Measurements from ENCODE around the gene GTF3C5. TPM values are rescaled to one million over a fixed set of nuclear protein-coding genes. Genes with fewer than 3 reads are reported as not detected.

Gene GTF3C5
- total RNA-seq, 2 donors from 2014 or later = 89.7 to 94.6 TPM

GRCh38 chr9:133049043-133049442, 18.2 kb downstream of the GTF3C5 start:
- no peak for TF ChIP-seq CTCF (conservative IDR thresholded peaks at IDR 0.05)
- Histone ChIP-seq H3K27ac (ENCODE audit: low read depth, low read length) (no peak overlapping the region), H3K36me3 (ENCODE audit: control insufficient read depth, insufficient read depth, low read length) (peaks cover 83% of the 10 kb centered on the region), H3K9me3 (ENCODE audit: control insufficient read depth, low read length) (no peaks in the 10 kb centered on the region), H3K4me1 (ENCODE audit: control insufficient read depth, insufficient read depth, low read length) (no peaks in the 10 kb centered on the region), H3K27me3 (ENCODE audit: control insufficient read depth, insufficient read depth, low read length, poor library complexity, severe bottlenecking) (no peaks in the 10 kb centered on the region), H3K4me3 (ENCODE audit: low read length) (no peak overlapping the region), H3K9ac (ENCODE audit: extremely low read depth, low read length, poor library complexity, severe bottlenecking) (no peak overlapping the region)
- H3K9me3 Mint-ChIP-seq = no peaks in the 10 kb centered on the region
- no peak overlapping the region for H3K27ac Mint-ChIP-seq
- peaks cover 75% of the 10 kb centered on the region for H3K36me3 Mint-ChIP-seq (ENCODE audit: low read depth)
- WGBS, 2 experiments (ENCODE audit: insufficient coverage in 1 of 2, insufficient read length in 1 of 2) = 94 to 95% methylated on average over 12 to 13 of the region's 13 CpGs
- no peak for DNase-seq
- no peaks in the 10 kb centered on the region for H3K4me1 Mint-ChIP-seq
- no peak overlapping the region for H3K4me3 Mint-ChIP-seq
- no peaks in the 10 kb centered on the region for H3K27me3 Mint-ChIP-seq (ENCODE audit: insufficient read depth)

GRCh38 chr9:133050142-133050541, 19.3 kb downstream of the GTF3C5 start:
- DNase-seq = no peak
- Histone ChIP-seq H3K9ac (ENCODE audit: extremely low read depth, low read length, poor library complexity, severe bottlenecking) (no peak overlapping the region), H3K4me1 (ENCODE audit: control insufficient read depth, insufficient read depth, low read length) (no peaks in the 10 kb centered on the region), H3K27ac (ENCODE audit: low read depth, low read length) (no peak overlapping the region), H3K9me3 (ENCODE audit: control insufficient read depth, low read length) (no peaks in the 10 kb centered on the region), H3K27me3 (ENCODE audit: control insufficient read depth, insufficient read depth, low read length, poor library complexity, severe bottlenecking) (no peaks in the 10 kb centered on the region), H3K36me3 (ENCODE audit: control insufficient read depth, insufficient read depth, low read length) (peaks cover 83% of the 10 kb centered on the region), H3K4me3 (ENCODE audit: low read length) (no peak overlapping the region)
- no peaks in the 10 kb centered on the region for H3K27me3 Mint-ChIP-seq (ENCODE audit: insufficient read depth)
- no peaks in the 10 kb centered on the region for H3K4me1 Mint-ChIP-seq
- TF ChIP-seq CTCF (conservative IDR thresholded peaks at IDR 0.05) = no peak
- 95 to 100% methylated on average over 6 of the region's 6 CpGs for WGBS, 2 experiments (ENCODE audit: insufficient coverage in 1 of 2, insufficient read length in 1 of 2)
- no peak overlapping the region for H3K27ac Mint-ChIP-seq
- H3K9me3 Mint-ChIP-seq = no peaks in the 10 kb centered on the region
- no peak overlapping the region for H3K4me3 Mint-ChIP-seq
- H3K36me3 Mint-ChIP-seq (ENCODE audit: low read depth) = peaks cover 72% of the 10 kb centered on the region

GRCh38 chr9:133050781-133051180, 20.0 kb downstream of the GTF3C5 start:
- no peak for DNase-seq
- 92 to 94% methylated on average over 7 to 10 of the region's 10 CpGs for WGBS, 2 experiments (ENCODE audit: insufficient coverage in 1 of 2, insufficient read length in 1 of 2)

More at GRCh38 chr9:133050781-133051180, 20.0 kb downstream of the GTF3C5 start:
- Mint-ChIP-seq H3K36me3 (ENCODE audit: low read depth) (peaks cover 74% of the 10 kb centered on the region), H3K27me3 (ENCODE audit: insufficient read depth) (no peaks in the 10 kb centered on the region), H3K27ac (peak overlapping the region; percentile 67), H3K9me3 (no peaks in the 10 kb centered on the region), H3K4me3 (no peak overlapping the region), H3K4me1 (no peaks in the 10 kb centered on the region)
- no peak overlapping the region for H3K9ac ChIP-seq (ENCODE audit: extremely low read depth, low read length, poor library complexity, severe bottlenecking)
- no peaks in the 10 kb centered on the region for H3K4me1 ChIP-seq (ENCODE audit: control insufficient read depth, insufficient read depth, low read length)
- peaks cover 82% of the 10 kb centered on the region for H3K36me3 ChIP-seq (ENCODE audit: control insufficient read depth, insufficient read depth, low read length)
- no peaks in the 10 kb centered on the region for H3K27me3 ChIP-seq (ENCODE audit: control insufficient read depth, insufficient read depth, low read length, poor library complexity, severe bottlenecking)
- no peak for TF ChIP-seq CTCF (conservative IDR thresholded peaks at IDR 0.05)
- no peaks in the 10 kb centered on the region for H3K9me3 ChIP-seq (ENCODE audit: control insufficient read depth, low read length)
- H3K27ac ChIP-seq (ENCODE audit: low read depth, low read length) = no peak overlapping the region
- no peak overlapping the region for H3K4me3 ChIP-seq (ENCODE audit: low read length)

All from endodermal cell (in vitro differentiated cells).